ENCODE results near the gene C2orf68.
"Not testable (repeated sequence)": the region's sequence is repeated elsewhere in the genome, so short reads cannot be mapped to it uniquely, and the experiment has no call there.

C2orf68 gene

GRCh38 chr2:85595301-85596025 is 16.4 kb downstream of the C2orf68 start, which contains the start of gene RNF181:
Gene RNF181 (plus strand): TSS chr2:85595745. CDS start chr2:85595764, 19 bp downstream.
- H3K9ac ChIP-seq (ENCODE audit: low read length): peak within 1 kb of the TSS; percentile 77
- peak within 1 kb of the TSS; percentile 88 for H3K4me3 ChIP-seq (ENCODE audit: low read length)
- H3K9me3 ChIP-seq (replicated peaks; ENCODE audit: insufficient read depth, low read length): no peaks in the 10 kb centered on the region
- no peaks in the 10 kb centered on the region for H3K36me3 ChIP-seq (replicated peaks; ENCODE audit: insufficient read depth, low read length)
- 0 out of 2 replicates have a peak, but pooled peaks cover 3% of the 10 kb centered on the region for H3F3A ChIP-seq (ENCODE audit: insufficient read depth, low read length)
- H3K9me2 ChIP-seq (replicated peaks; ENCODE audit: insufficient read depth, low read length): no peaks in the 10 kb centered on the region
- TF ChIP-seq CTCF (IDR thresholded peaks at IDR 0.05; ENCODE audit: low read length) (no peak), EZH2phosphoT487 (IDR thresholded peaks at IDR 0.05; ENCODE audit: low read length) (no peak)
- no peaks in the 10 kb centered on the region for H3K27me3 ChIP-seq (replicated peaks; ENCODE audit: insufficient read depth, low read length)
- peaks cover 21% of the 10 kb centered on the region for H3K79me2 ChIP-seq (ENCODE audit: low read length)
- peaks cover 5% of the 10 kb centered on the region; the same call in 1 of the 2 replicates for H3K4me1 ChIP-seq (ENCODE audit: low read length)
- H2AFZ ChIP-seq (ENCODE audit: low read length): peak within 1 kb of the TSS; percentile 74
- H3K27ac ChIP-seq (ENCODE audit: low read length): no peak within 1 kb of the TSS; the same call in 1 of the 2 replicates
- no peaks in the 10 kb centered on the region for H4K20me1 ChIP-seq (ENCODE audit: insufficient read depth, low read length)
- peak within 1 kb of the TSS; percentile 70 for H3K4me2 ChIP-seq (ENCODE audit: low read depth, low read length)
- peak; percentile 98 for DNase-seq

DNA sequence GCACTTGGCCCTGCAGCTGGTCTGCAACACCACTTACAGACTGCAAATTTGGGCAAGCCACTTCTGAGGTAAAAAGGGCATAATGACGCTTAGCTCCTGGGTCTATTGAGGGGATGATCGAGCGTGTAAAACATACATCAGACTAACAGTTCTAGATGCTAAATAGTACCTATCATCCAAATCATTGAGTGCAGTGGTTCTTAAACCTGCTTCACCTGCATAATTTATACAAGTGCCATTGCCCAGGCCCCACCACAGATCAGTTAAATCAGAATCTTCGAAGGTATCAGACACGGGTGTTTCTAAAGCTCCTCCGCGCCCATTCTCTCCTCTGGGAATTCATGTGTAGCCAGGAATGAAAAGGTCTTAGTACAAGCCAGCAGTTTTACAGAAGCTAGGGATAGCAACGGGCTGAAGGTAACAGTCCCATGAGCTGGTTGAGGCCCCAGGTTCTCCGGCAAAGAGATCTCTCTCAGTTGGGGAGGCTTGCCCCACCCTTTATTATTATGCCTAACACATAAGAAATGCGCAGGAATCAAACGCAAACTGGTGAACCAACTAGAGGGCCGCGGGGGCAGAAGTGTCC is 17.1 kb downstream of the C2orf68 start:
- Histone ChIP-seq H3K9ac (ENCODE audit: low read length) (peak overlapping the region; percentile 77), H3K9me3 (replicated peaks; ENCODE audit: insufficient read depth, low read length) (no peaks in the 10 kb centered on the region), H3K4me3 (ENCODE audit: low read length) (peak overlapping the region; percentile 88), H3K27me3 (replicated peaks; ENCODE audit: insufficient read depth, low read length) (no peaks in the 10 kb centered on the region), H2AFZ (ENCODE audit: low read length) (peak overlapping the region; percentile 63), H3K79me2 (ENCODE audit: low read length) (peaks cover 21% of the 10 kb centered on the region), H3K36me3 (replicated peaks; ENCODE audit: insufficient read depth, low read length) (no peaks in the 10 kb centered on the region), H3K9me2 (replicated peaks; ENCODE audit: insufficient read depth, low read length) (no peaks in the 10 kb centered on the region), H3K27ac (ENCODE audit: low read length) (no peak overlapping the region; the same call in 1 of the 2 replicates), H4K20me1 (ENCODE audit: insufficient read depth, low read length) (no peaks in the 10 kb centered on the region), H3K4me1 (ENCODE audit: low read length) (peaks cover 5% of the 10 kb centered on the region; the same call in 1 of the 2 replicates), H3F3A (ENCODE audit: insufficient read depth, low read length) (no peaks in the 10 kb centered on the region), H3K4me2 (ENCODE audit: low read depth, low read length) (peak overlapping the region; percentile 64)
- TF ChIP-seq EZH2phosphoT487 (IDR thresholded peaks at IDR 0.05; ENCODE audit: low read length) (no peak), CTCF (IDR thresholded peaks at IDR 0.05; ENCODE audit: low read length) (no peak), EZH2 (optimal IDR thresholded peaks at IDR 0.05; ENCODE audit: low read depth, low read length) (no peak)
- no peak for DNase-seq

DNA sequence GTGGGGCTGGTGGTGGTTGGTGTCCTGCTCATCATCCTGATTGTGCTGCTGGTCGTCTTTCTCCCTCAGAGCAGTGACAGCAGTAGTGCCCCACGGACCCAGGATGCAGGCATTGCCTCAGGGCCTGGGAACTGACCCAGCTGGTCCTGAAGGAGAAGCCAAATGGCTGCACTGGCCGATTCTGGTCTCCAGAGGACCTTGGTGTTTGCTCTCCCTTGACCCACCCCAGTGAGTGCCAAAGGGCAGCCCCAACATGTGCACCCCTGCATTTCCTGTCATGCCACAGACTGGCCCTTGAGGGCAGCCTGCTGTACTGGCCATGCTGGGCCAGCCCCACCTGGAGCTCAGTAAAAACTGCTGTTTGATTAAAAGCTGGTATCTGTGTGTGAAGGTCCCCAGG is 18.8 kb downstream of the C2orf68 start:
- Histone ChIP-seq H3K9me2 (replicated peaks; ENCODE audit: insufficient read depth, low read length) (no peaks in the 10 kb centered on the region), H3K4me1 (ENCODE audit: low read length) (peaks cover 5% of the 10 kb centered on the region; the same call in 1 of the 2 replicates), H3K27ac (ENCODE audit: low read length) (no peak overlapping the region), H4K20me1 (ENCODE audit: insufficient read depth, low read length) (no peaks in the 10 kb centered on the region), H3K79me2 (ENCODE audit: low read length) (peaks cover 21% of the 10 kb centered on the region), H3F3A (ENCODE audit: insufficient read depth, low read length) (no peaks in the 10 kb centered on the region), H3K9me3 (replicated peaks; ENCODE audit: insufficient read depth, low read length) (no peaks in the 10 kb centered on the region), H3K9ac (ENCODE audit: low read length) (no peak overlapping the region), H3K4me2 (ENCODE audit: low read depth, low read length) (no peak overlapping the region), H3K4me3 (ENCODE audit: low read length) (no peak overlapping the region), H3K36me3 (replicated peaks; ENCODE audit: insufficient read depth, low read length) (no peaks in the 10 kb centered on the region), H3K27me3 (replicated peaks; ENCODE audit: insufficient read depth, low read length) (no peaks in the 10 kb centered on the region), H2AFZ (ENCODE audit: low read length) (no peak overlapping the region)
- DNase-seq: no peak
- TF ChIP-seq EZH2 (optimal IDR thresholded peaks at IDR 0.05; ENCODE audit: low read depth, low read length) (no peak), CTCF (IDR thresholded peaks at IDR 0.05; ENCODE audit: low read length) (no peak), EZH2phosphoT487 (IDR thresholded peaks at IDR 0.05; ENCODE audit: low read length) (no peak)

DNA sequence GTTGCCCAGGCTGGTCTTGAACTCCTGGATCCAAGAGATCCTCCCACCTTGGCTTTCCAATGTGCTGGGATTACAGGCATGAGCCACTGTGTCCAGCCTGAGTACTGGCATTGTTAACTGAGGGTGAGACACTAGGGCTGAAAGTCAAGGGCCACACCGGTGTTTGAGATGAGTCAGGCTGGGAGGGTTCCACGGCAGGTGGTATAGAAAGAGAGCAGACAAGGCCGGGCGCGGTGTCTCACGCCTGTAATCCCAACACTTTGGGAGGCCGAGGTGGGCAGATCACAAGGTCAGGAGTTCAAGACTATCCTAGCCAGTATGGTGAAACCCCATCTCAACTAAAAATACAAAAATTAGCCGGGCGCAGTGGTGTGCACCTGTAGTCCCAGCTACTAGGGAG is 19.6 kb downstream of the C2orf68 start:
- not testable (repeated sequence) for H4K20me1 ChIP-seq (ENCODE audit: insufficient read depth, low read length); H3K9me3 ChIP-seq (replicated peaks; ENCODE audit: insufficient read depth, low read length); H3K36me3 ChIP-seq (replicated peaks; ENCODE audit: insufficient read depth, low read length); H3K4me3 ChIP-seq (ENCODE audit: low read length); H3K9me2 ChIP-seq (replicated peaks; ENCODE audit: insufficient read depth, low read length); H3K9ac ChIP-seq (ENCODE audit: low read length); H2AFZ ChIP-seq (ENCODE audit: low read length); H3K27ac ChIP-seq (ENCODE audit: low read length); DNase-seq; H3K4me1 ChIP-seq (ENCODE audit: low read length); H3K27me3 ChIP-seq (replicated peaks; ENCODE audit: insufficient read depth, low read length); H3F3A ChIP-seq (ENCODE audit: insufficient read depth, low read length); H3K4me2 ChIP-seq (ENCODE audit: low read depth, low read length)
- H3K79me2 ChIP-seq (ENCODE audit: low read length): peaks cover 18% of the 10 kb centered on the region

Data from MM.1S (cell line).